Measurements from ENCODE around the gene ZNF799.
"Not testable (repeated sequence)": the region's sequence is repeated elsewhere in the genome, so short reads cannot be mapped to it uniquely, and the experiment has no call there.

ZNF799 gene

GRCh38 chr19:12362236-12362635 is 38.8 kb downstream of the ZNF799 start:
- not testable (repeated sequence) for DNase-seq

- no peak for DNase-seq
Observed at GRCh38 chr19:12353375-12353774, 47.7 kb downstream of the ZNF799 start.

- no peak for DNase-seq
Observed at GRCh38 chr19:12350890-12351197, 50.2 kb downstream of the ZNF799 start.

- DNase-seq: no peak
Observed at GRCh38 chr19:12350185-12350889, 50.7 kb downstream of the ZNF799 start.

- DNase-seq: peak; percentile 62
Observed at GRCh38 chr19:12346896-12347295, 54.2 kb downstream of the ZNF799 start.

- DNase-seq: no peak
Observed at GRCh38 chr19:12345197-12345596, 55.9 kb downstream of the ZNF799 start.
